ENCODE data around the gene PAM.

- TF ChIP-seq, protein P1, sequence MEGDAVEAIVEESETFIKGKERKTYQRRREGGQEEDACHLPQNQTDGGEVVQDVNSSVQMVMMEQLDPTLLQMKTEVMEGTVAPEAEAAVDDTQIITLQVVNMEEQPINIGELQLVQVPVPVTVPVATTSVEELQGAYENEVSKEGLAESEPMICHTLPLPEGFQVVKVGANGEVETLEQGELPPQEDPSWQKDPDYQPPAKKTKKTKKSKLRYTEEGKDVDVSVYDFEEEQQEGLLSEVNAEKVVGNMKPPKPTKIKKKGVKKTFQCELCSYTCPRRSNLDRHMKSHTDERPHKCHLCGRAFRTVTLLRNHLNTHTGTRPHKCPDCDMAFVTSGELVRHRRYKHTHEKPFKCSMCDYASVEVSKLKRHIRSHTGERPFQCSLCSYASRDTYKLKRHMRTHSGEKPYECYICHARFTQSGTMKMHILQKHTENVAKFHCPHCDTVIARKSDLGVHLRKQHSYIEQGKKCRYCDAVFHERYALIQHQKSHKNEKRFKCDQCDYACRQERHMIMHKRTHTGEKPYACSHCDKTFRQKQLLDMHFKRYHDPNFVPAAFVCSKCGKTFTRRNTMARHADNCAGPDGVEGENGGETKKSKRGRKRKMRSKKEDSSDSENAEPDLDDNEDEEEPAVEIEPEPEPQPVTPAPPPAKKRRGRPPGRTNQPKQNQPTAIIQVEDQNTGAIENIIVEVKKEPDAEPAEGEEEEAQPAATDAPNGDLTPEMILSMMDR (IDR thresholded peaks at IDR 0.05; ENCODE audit: insufficient read depth, low read length) = no peak
- TF ChIP-seq, protein P2, sequence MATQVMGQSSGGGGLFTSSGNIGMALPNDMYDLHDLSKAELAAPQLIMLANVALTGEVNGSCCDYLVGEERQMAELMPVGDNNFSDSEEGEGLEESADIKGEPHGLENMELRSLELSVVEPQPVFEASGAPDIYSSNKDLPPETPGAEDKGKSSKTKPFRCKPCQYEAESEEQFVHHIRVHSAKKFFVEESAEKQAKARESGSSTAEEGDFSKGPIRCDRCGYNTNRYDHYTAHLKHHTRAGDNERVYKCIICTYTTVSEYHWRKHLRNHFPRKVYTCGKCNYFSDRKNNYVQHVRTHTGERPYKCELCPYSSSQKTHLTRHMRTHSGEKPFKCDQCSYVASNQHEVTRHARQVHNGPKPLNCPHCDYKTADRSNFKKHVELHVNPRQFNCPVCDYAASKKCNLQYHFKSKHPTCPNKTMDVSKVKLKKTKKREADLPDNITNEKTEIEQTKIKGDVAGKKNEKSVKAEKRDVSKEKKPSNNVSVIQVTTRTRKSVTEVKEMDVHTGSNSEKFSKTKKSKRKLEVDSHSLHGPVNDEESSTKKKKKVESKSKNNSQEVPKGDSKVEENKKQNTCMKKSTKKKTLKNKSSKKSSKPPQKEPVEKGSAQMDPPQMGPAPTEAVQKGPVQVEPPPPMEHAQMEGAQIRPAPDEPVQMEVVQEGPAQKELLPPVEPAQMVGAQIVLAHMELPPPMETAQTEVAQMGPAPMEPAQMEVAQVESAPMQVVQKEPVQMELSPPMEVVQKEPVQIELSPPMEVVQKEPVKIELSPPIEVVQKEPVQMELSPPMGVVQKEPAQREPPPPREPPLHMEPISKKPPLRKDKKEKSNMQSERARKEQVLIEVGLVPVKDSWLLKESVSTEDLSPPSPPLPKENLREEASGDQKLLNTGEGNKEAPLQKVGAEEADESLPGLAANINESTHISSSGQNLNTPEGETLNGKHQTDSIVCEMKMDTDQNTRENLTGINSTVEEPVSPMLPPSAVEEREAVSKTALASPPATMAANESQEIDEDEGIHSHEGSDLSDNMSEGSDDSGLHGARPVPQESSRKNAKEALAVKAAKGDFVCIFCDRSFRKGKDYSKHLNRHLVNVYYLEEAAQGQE (IDR thresholded peaks at IDR 0.05; ENCODE audit: insufficient replicate concordance, low read depth) = no peak
- TF ChIP-seq POLR2AphosphoS5 (IDR thresholded peaks at IDR 0.05; ENCODE audit: low read depth) = no peak
Measured at GRCh38 chr5:102771435-102771834, 16.3 kb downstream of the PAM start.
